Endodermal cell (in vitro differentiated cells): ENCODE data around the gene GTPBP6. TPM values are rescaled to one million over a fixed set of nuclear protein-coding genes. Genes with fewer than 3 reads are reported as not detected.

ENCODE experiments used
- DNase-seq: peaks from one replicate; pipeline ENCODE4 v3.0.0-alpha.2; 2017
- H3K27ac ChIP-seq: 2 replicates; pipeline ENCODE4 v1.5.1; 2013; ENCODE audit warnings: mild to moderate bottlenecking, low read depth, low read length, moderate library complexity
- H3K27me3 ChIP-seq: 2 replicates; pipeline ENCODE4 v1.6.1; 2013; ENCODE audit warnings: mild to moderate bottlenecking, low read length, moderate library complexity; ENCODE audit not compliant: insufficient read depth, control insufficient read depth, poor library complexity, severe bottlenecking
- H3K36me3 ChIP-seq: 2 replicates; pipeline ENCODE4 v1.7.0; 2013; ENCODE audit warnings: mild to moderate bottlenecking, low read length, moderate library complexity; ENCODE audit not compliant: control insufficient read depth, insufficient read depth
- H3K4me1 ChIP-seq: one replicate; pipeline ENCODE4 v1.7.0; 2013; ENCODE audit warnings: low read length; ENCODE audit not compliant: control insufficient read depth, insufficient read depth
- H3K4me3 ChIP-seq: 2 replicates; pipeline ENCODE4 v1.5.1; 2013; ENCODE audit warnings: mild to moderate bottlenecking, low read length, moderate library complexity
- H3K9ac ChIP-seq: 2 replicates; pipeline ENCODE4 v1.6.1; 2013; ENCODE audit warnings: mild to moderate bottlenecking, low read length, moderate library complexity; ENCODE audit not compliant: poor library complexity, severe bottlenecking; ENCODE audit errors: extremely low read depth
- H3K9me3 ChIP-seq: 2 replicates; pipeline ENCODE4 v1.6.1; 2013; ENCODE audit warnings: mild to moderate bottlenecking, low read length, moderate library complexity; ENCODE audit not compliant: control insufficient read depth
- H3K27ac Mint-ChIP-seq: 2 replicates; pipeline ENCODE4 v1.8.0; 2020; ENCODE audit warnings: mixed read lengths
- H3K27me3 Mint-ChIP-seq: 2 replicates; pipeline ENCODE4 v1.8.0; 2021; ENCODE audit warnings: mild to moderate bottlenecking, mixed read lengths; ENCODE audit not compliant: insufficient read depth
- H3K36me3 Mint-ChIP-seq: 2 replicates; pipeline ENCODE4 v1.8.0; 2020; ENCODE audit warnings: low read depth, mixed read lengths
- H3K4me1 Mint-ChIP-seq: 2 replicates; pipeline ENCODE4 v1.8.0; 2020; ENCODE audit warnings: mixed read lengths
- H3K4me3 Mint-ChIP-seq: 2 replicates; pipeline ENCODE4 v1.8.0; 2020; ENCODE audit warnings: mild to moderate bottlenecking, moderate library complexity, mixed read lengths
- H3K9me3 Mint-ChIP-seq: 2 replicates; pipeline ENCODE4 v1.8.0; 2020; ENCODE audit warnings: mild to moderate bottlenecking, mixed read lengths
- CTCF ChIP-seq: fragments of 200-600 bp; sonication (generic); conservative IDR thresholded peaks from 2 replicates; pipeline ENCODE4 v1.5.0; 2021; ENCODE audit warnings: antibody characterized with exemption, mild to moderate bottlenecking
- WGBS, 2 experiments: methylation state at CpG; one replicate each; pipeline versions ENCODE4 v1.1.5 to v1.1.7; 2013; ENCODE audit warnings: missing lambda C conversion rate in 2 of 2, mixed read lengths in 1 of 2; ENCODE audit not compliant: insufficient coverage in 1 of 2, insufficient read length in 1 of 2; 5-methylcytosine and 5-hydroxymethylcytosine counted together
- total RNA-seq, 2 donors: library from RNA; stranded (reverse); fragmentation: NEBNext Ultra II Directional in 1 of 2; extraction: Animal tissue kit (Norgen Biotek cat#: 25700) in 1 of 2; gene quantifications; 2 replicates in 1 of 2; 3 replicates in 1 of 2; pipeline ENCODE4 v1.2.1, GENCODE V29; 2021

Gene GTPBP6
- total RNA-seq, 2 donors from 2014 or later = 58.8 to 61.0 TPM

- H3K4me1 Mint-ChIP-seq = no peaks in the 10 kb centered on the region
- Histone ChIP-seq H3K4me3 (no peak overlapping the region), H3K4me1 (no peaks in the 10 kb centered on the region), H3K36me3 (peaks cover 75% of the 10 kb centered on the region), H3K27ac (no peak overlapping the region), H3K9me3 (peaks cover 18% of the 10 kb centered on the region), H3K27me3 (no peaks in the 10 kb centered on the region), H3K9ac (no peak overlapping the region)
- DNase-seq = no peak
- peaks cover 79% of the 10 kb centered on the region for H3K36me3 Mint-ChIP-seq
- no peak overlapping the region for H3K27ac Mint-ChIP-seq
- H3K4me3 Mint-ChIP-seq = no peak overlapping the region
- TF ChIP-seq CTCF = no peak
- WGBS, 2 experiments = 92 to 93% methylated on average over 9 to 21 of the region's 21 CpGs
- H3K27me3 Mint-ChIP-seq = no peaks in the 10 kb centered on the region
- H3K9me3 Mint-ChIP-seq = peaks cover 16% of the 10 kb centered on the region
Observed at GRCh38 chrX:295136-295535, 23.5 kb downstream of the GTPBP6 start.

GRCh38 chrX:292900-293897 lies 25.4 kb downstream of the GTPBP6 start:
- Mint-ChIP-seq H3K4me1 (no peaks in the 10 kb centered on the region), H3K4me3 (no peak overlapping the region), H3K9me3 (peaks cover 16% of the 10 kb centered on the region), H3K27ac (no peak overlapping the region), H3K27me3 (no peaks in the 10 kb centered on the region), H3K36me3 (peaks cover 79% of the 10 kb centered on the region)
- Histone ChIP-seq H3K4me3 (no peak overlapping the region), H3K36me3 (peaks cover 77% of the 10 kb centered on the region), H3K9ac (no peak overlapping the region), H3K27me3 (no peaks in the 10 kb centered on the region), H3K4me1 (no peaks in the 10 kb centered on the region), H3K9me3 (peaks cover 18% of the 10 kb centered on the region), H3K27ac (no peak overlapping the region)
- DNase-seq = no peak
- 96% methylated on average over 39 to 47 of the region's 47 CpGs for WGBS, 2 experiments
- TF ChIP-seq CTCF = no peak

- Mint-ChIP-seq H3K27me3 (no peaks in the 10 kb centered on the region), H3K9me3 (peaks cover 13% of the 10 kb centered on the region), H3K4me1 (peaks cover under 1% of the 10 kb centered on the region), H3K4me3 (no peak overlapping the region), H3K27ac (no peak overlapping the region), H3K36me3 (peaks cover 83% of the 10 kb centered on the region)
- no peaks in the 10 kb centered on the region for H3K4me1 ChIP-seq
- no peak overlapping the region for H3K4me3 ChIP-seq
- WGBS, 2 experiments = 92 to 97% methylated on average over 28 to 29 of the region's 29 CpGs
- peaks cover 15% of the 10 kb centered on the region for H3K9me3 ChIP-seq
- H3K27ac ChIP-seq = no peak overlapping the region
- no peak for DNase-seq
- no peak overlapping the region for H3K9ac ChIP-seq
- no peak for TF ChIP-seq CTCF
- no peaks in the 10 kb centered on the region for H3K27me3 ChIP-seq
- H3K36me3 ChIP-seq = peaks cover 84% of the 10 kb centered on the region
Observed at GRCh38 chrX:291411-291901, 27.1 kb downstream of the GTPBP6 start.
